Neural progenitor cell (in vitro differentiated cells): Measurements from ENCODE around the gene SPIRE1.

ENCODE experiments used
- CTCF ChIP-seq: fragments of 200-600 bp; sonication (generic); IDR thresholded peaks from 2 replicates; pipeline ENCODE4 v1.5.1; 2017; ENCODE audit warnings: antibody characterized with exemption, mild to moderate bottlenecking
- EZH2phosphoT487 ChIP-seq: fragments of 200-600 bp; sonication (generic); IDR thresholded peaks from 2 replicates; pipeline ENCODE4 v1.6.1; 2017; ENCODE audit warnings: antibody characterized with exemption

GRCh38 chr18:12703664-12704063, 45.8 kb upstream of the SPIRE1 start:
- no peak for TF ChIP-seq CTCF
- TF ChIP-seq EZH2phosphoT487 = no peak
